ENCODE data around the gene COL19A1. TPM values are rescaled to one million over a fixed set of nuclear protein-coding genes. Genes with fewer than 3 reads are reported as not detected.
A peak's percentile ranks its signal among the peaks of the same experiment; 100 is the strongest.

COL19A1 gene
- total and polyA plus RNA-seq, 2 of the 13 experiments (the other 11 are each of a cell fraction or from before 2014, with no cell fraction given), result not detected

- TF ChIP-seq TRIM22 (IDR thresholded peaks at IDR 0.05) (no peak), TOE1 (CRISPR knock-in tag; IDR thresholded peaks at IDR 0.05) (no peak), TBX3 (IDR thresholded peaks at IDR 0.05; ENCODE audit: borderline replicate concordance) (no peak), GABPB1 (CRISPR knock-in tag; IDR thresholded peaks at IDR 0.05) (no peak), THAP7 (CRISPR knock-in tag; IDR thresholded peaks at IDR 0.05) (no peak), ZNF501 (CRISPR knock-in tag; IDR thresholded peaks at IDR 0.05) (no peak), ZNF383 (CRISPR knock-in tag; IDR thresholded peaks at IDR 0.05; ENCODE audit: borderline replicate concordance) (no peak), ZSCAN20 (CRISPR knock-in tag; IDR thresholded peaks at IDR 0.05; ENCODE audit: borderline replicate concordance) (no peak)
Measured at GRCh38 chr6:69894578-69895347, 28.4 kb downstream of the COL19A1 start (continued).

- DNase-seq (ENCODE audit: low spot score) (no peak), ATAC-seq (peak; percentile 31; the same call in 1 of the 3 replicates), FAIRE-seq (no peak)
- intact Hi-C loops (cut with micrococcal nuclease; ENCODE audit: unreplicated experiment), result no loop called here
- no peaks in the 10 kb centered on the region for H3K36me3 ChIP-seq (replicated peaks in 1 of 2; ENCODE audit: control insufficient read depth in 1 of 2, insufficient read depth in 2 of 2, low read length in 2 of 2)
- 15% methylated on average over 4 of the region's 4 CpGs for WGBS (ENCODE audit: low lambda C conversion rate)
- H3K9ac ChIP-seq (ENCODE audit: insufficient read depth, low read depth, low read length), result no peak overlapping the region
- POLR2A ChIA-PET, result no interaction called here
- no peak overlapping the region for H3K27ac ChIP-seq (ENCODE audit: extremely low read length, insufficient read depth, low read length)
- H3K4me3 ChIP-seq (replicated peaks in 1 of 3; ENCODE audit: insufficient read depth in 1 of 3, low read depth in 2 of 3, low read length in 3 of 3), result no peak overlapping the region
- H3K27me3 ChIP-seq (ENCODE audit: control insufficient read depth in 1 of 2, insufficient read depth in 2 of 2, low read length in 2 of 2), result no peaks in the 10 kb centered on the region
- no peaks in the 10 kb centered on the region for H3K9me3 ChIP-seq (ENCODE audit: low read length)
- CTCF ChIA-PET (ENCODE audit: low intra/inter-chr PET ratio, low total read pairs), result no interaction called here
- no peaks in the 10 kb centered on the region for H3K79me2 ChIP-seq (ENCODE audit: insufficient read depth, low read length)
- no peak overlapping the region for H3K4me2 ChIP-seq (ENCODE audit: low read depth, low read length)
- in situ Hi-C loops (cut with HindIII; ENCODE audit: extremely low pct_ligation_motif_present, low pct_unique_long_range_greater_than_20kb), result no loop called here
- no peak overlapping the region for H2AFZ ChIP-seq (ENCODE audit: low read length)
- no peaks in the 10 kb centered on the region for H4K20me1 ChIP-seq (ENCODE audit: insufficient read depth, low read length)
- BruUV-seq (replicated peaks), result no TSS peak
- no peaks in the 10 kb centered on the region for H3K4me1 ChIP-seq (ENCODE audit: insufficient read depth, low read length)
- TF ChIP-seq ZNF263 (CRISPR knock-in tag; IDR thresholded peaks at IDR 0.05) (no peak), GZF1 (CRISPR knock-in tag; IDR thresholded peaks at IDR 0.05) (no peak), ZNF468 (CRISPR knock-in tag; IDR thresholded peaks at IDR 0.05) (no peak), FOXK1 (CRISPR knock-in tag; IDR thresholded peaks at IDR 0.05; ENCODE audit: borderline replicate concordance, low read depth) (no peak), GABPB1 (CRISPR knock-in tag; IDR thresholded peaks at IDR 0.05) (no peak), ZNF256 (CRISPR knock-in tag; conservative IDR thresholded peaks at IDR 0.05) (no peak), ZC3H13 (CRISPR knock-in tag; IDR thresholded peaks at IDR 0.05) (no peak), SOX5 (CRISPR knock-in tag; IDR thresholded peaks at IDR 0.05; ENCODE audit: borderline replicate concordance) (no peak), ZBTB34 (CRISPR knock-in tag; IDR thresholded peaks at IDR 0.05) (no peak), LRRFIP1 (CRISPR knock-in tag; conservative IDR thresholded peaks at IDR 0.05) (no peak)
Measured at GRCh38 chr6:69895396-69895795, 29.0 kb downstream of the COL19A1 start.
